ENCODE results near the gene SLC49A4. TPM values are rescaled to one million over a fixed set of nuclear protein-coding genes. Genes with fewer than 3 reads are reported as not detected.

The SLC49A4 gene
- total RNA-seq, 1 donor from 2014 or later: 14.5 TPM

- H3K27me3 ChIP-seq (ENCODE audit: low read depth): peaks cover 22% of the 10 kb centered on the region
- H3K36me3 ChIP-seq: no peaks in the 10 kb centered on the region
- no peaks in the 10 kb centered on the region for H3K4me1 ChIP-seq
- no peaks in the 10 kb centered on the region for H3K9me3 ChIP-seq (replicated peaks)
- H3K27ac ChIP-seq (replicated peaks): no peak overlapping the region
- no peak overlapping the region for H3K4me3 ChIP-seq
- no peak for DNase-seq
- intact Hi-C loops (cut with micrococcal nuclease): no loop called here
- TF ChIP-seq CTCF (IDR thresholded peaks at IDR 0.05; ENCODE audit: borderline replicate concordance): no peak
Measured at GRCh38 chr3:122916084-122916483, 121.2 kb downstream of the SLC49A4 start.

- TF ChIP-seq CTCF (IDR thresholded peaks at IDR 0.05; ENCODE audit: borderline replicate concordance): no peak
- no peak for DNase-seq
- no peaks in the 10 kb centered on the region for H3K9me3 ChIP-seq (replicated peaks)
- H3K36me3 ChIP-seq: no peaks in the 10 kb centered on the region
- no peak overlapping the region for H3K27ac ChIP-seq (replicated peaks)
- peaks cover 26% of the 10 kb centered on the region for H3K27me3 ChIP-seq (ENCODE audit: low read depth)
- intact Hi-C loops (cut with micrococcal nuclease): no loop called here
- H3K4me1 ChIP-seq: no peaks in the 10 kb centered on the region
- H3K4me3 ChIP-seq: no peak overlapping the region
Measured at GRCh38 chr3:122916580-122916979, 121.7 kb downstream of the SLC49A4 start.

GRCh38 chr3:122917412-122917811 lies 122.5 kb downstream of the SLC49A4 start:
- H3K9me3 ChIP-seq (replicated peaks): no peaks in the 10 kb centered on the region
- no peak overlapping the region for H3K4me3 ChIP-seq
- no peaks in the 10 kb centered on the region for H3K36me3 ChIP-seq
- peaks cover 26% of the 10 kb centered on the region for H3K27me3 ChIP-seq (ENCODE audit: low read depth)
- H3K27ac ChIP-seq (replicated peaks): no peak overlapping the region
- H3K4me1 ChIP-seq: no peaks in the 10 kb centered on the region
- no peak for DNase-seq
- TF ChIP-seq CTCF (IDR thresholded peaks at IDR 0.05; ENCODE audit: borderline replicate concordance): no peak
- intact Hi-C loops (cut with micrococcal nuclease): no loop called here

- no peak for TF ChIP-seq CTCF (IDR thresholded peaks at IDR 0.05; ENCODE audit: borderline replicate concordance)
- Histone ChIP-seq H3K4me3 (no peak overlapping the region), H3K27ac (replicated peaks) (no peak overlapping the region), H3K9me3 (replicated peaks) (no peaks in the 10 kb centered on the region), H3K36me3 (no peaks in the 10 kb centered on the region), H3K4me1 (no peaks in the 10 kb centered on the region), H3K27me3 (ENCODE audit: low read depth) (peaks cover 25% of the 10 kb centered on the region)
- no peak for DNase-seq
- intact Hi-C loops (cut with micrococcal nuclease): no loop called here
Measured at GRCh38 chr3:122918576-122919290, 123.9 kb downstream of the SLC49A4 start.

GRCh38 chr3:122919291-122919610 lies 124.4 kb downstream of the SLC49A4 start:
- no peak for TF ChIP-seq CTCF (IDR thresholded peaks at IDR 0.05; ENCODE audit: borderline replicate concordance)
- intact Hi-C loops (cut with micrococcal nuclease): no loop called here
- Histone ChIP-seq H3K27me3 (ENCODE audit: low read depth) (peaks cover 25% of the 10 kb centered on the region), H3K4me3 (no peak overlapping the region), H3K9me3 (replicated peaks) (no peaks in the 10 kb centered on the region), H3K27ac (replicated peaks) (no peak overlapping the region), H3K4me1 (no peaks in the 10 kb centered on the region), H3K36me3 (no peaks in the 10 kb centered on the region)
- no peak for DNase-seq

Data from left ventricle myocardium inferior (tissue), 1 donor.